Measurements from ENCODE around the gene SLC16A12. TPM values are rescaled to one million over a fixed set of nuclear protein-coding genes. Genes with fewer than 3 reads are reported as not detected.

The SLC16A12 gene
- total and polyA plus RNA-seq, 4 donors = 0.21 to 6.7 (median 0.54) TPM

GRCh38 chr10:89490596-89491335 lies 44.6 kb downstream of the SLC16A12 start:
- no peak overlapping the region for H3K4me3 ChIP-seq (ENCODE audit: low read length in 2 of 2)
- no peak for ATAC-seq (ENCODE audit: low FRiP score)
- WGBS, 2 donors = 93 to 95% methylated on average over 4 of the region's 4 CpGs
- intact Hi-C loops (cut with DNase I) = no loop called here
- no peaks in the 10 kb centered on the region for H3K27me3 ChIP-seq (ENCODE audit: control insufficient read depth in 1 of 2, insufficient read depth in 2 of 2, low read length in 1 of 2)
- H3K4me1 ChIP-seq (ENCODE audit: control insufficient read depth in 1 of 2, insufficient read depth in 2 of 2, low read length in 2 of 2) = no peaks in the 10 kb centered on the region
- DNase-seq = no peak
- no peak overlapping the region for H3K27ac ChIP-seq (ENCODE audit: low read depth in 1 of 2, low read length in 2 of 2)
- H3K36me3 ChIP-seq (ENCODE audit: control insufficient read depth in 1 of 2, insufficient read depth in 2 of 2, low read length in 1 of 2) = no peaks in the 10 kb centered on the region
- no peaks in the 10 kb centered on the region for H3K9me3 ChIP-seq (ENCODE audit: control insufficient read depth, low read length)

- Histone ChIP-seq H3K27me3 (ENCODE audit: control insufficient read depth in 1 of 2, insufficient read depth in 2 of 2, low read length in 1 of 2) (no peaks in the 10 kb centered on the region), H3K36me3 (ENCODE audit: control insufficient read depth in 1 of 2, insufficient read depth in 2 of 2, low read length in 1 of 2) (no peaks in the 10 kb centered on the region), H3K4me1 (ENCODE audit: control insufficient read depth in 1 of 2, insufficient read depth in 2 of 2, low read length in 2 of 2) (peaks cover 0 to 8% of the 10 kb centered on the region in 2 donors), H3K9me3 (ENCODE audit: control insufficient read depth, low read length) (no peaks in the 10 kb centered on the region), H3K4me3 (ENCODE audit: low read length in 2 of 2) (no peak overlapping the region), H3K27ac (ENCODE audit: low read depth in 1 of 2, low read length in 2 of 2) (peak overlapping the region in 1 of 2 donors; percentile 28)
- no peak for DNase-seq
- 97% methylated on average over 3 of the region's 3 CpGs for WGBS, 2 donors
- no peak for ATAC-seq (ENCODE audit: low FRiP score)
- intact Hi-C loops (cut with DNase I) = loop anchor here in 1 of 2 donors (5.0 kb wide), 1 partner anchor 35 kb away; no protein-coding TSS in a partner anchor
Observed at GRCh38 chr10:89482256-89482655, 53.1 kb downstream of the SLC16A12 start.

GRCh38 chr10:89481662-89482061 lies 53.7 kb downstream of the SLC16A12 start:
- Histone ChIP-seq H3K4me3 (ENCODE audit: low read length in 2 of 2) (no peak overlapping the region), H3K27ac (ENCODE audit: low read depth in 1 of 2, low read length in 2 of 2) (no peak overlapping the region), H3K36me3 (ENCODE audit: control insufficient read depth in 1 of 2, insufficient read depth in 2 of 2, low read length in 1 of 2) (no peaks in the 10 kb centered on the region), H3K27me3 (ENCODE audit: control insufficient read depth in 1 of 2, insufficient read depth in 2 of 2, low read length in 1 of 2) (no peaks in the 10 kb centered on the region), H3K9me3 (ENCODE audit: control insufficient read depth, low read length) (no peaks in the 10 kb centered on the region), H3K4me1 (ENCODE audit: control insufficient read depth in 1 of 2, insufficient read depth in 2 of 2, low read length in 2 of 2) (peaks cover 0 to 8% of the 10 kb centered on the region in 2 donors)
- WGBS, 2 donors = 14 to 15% methylated on average over 3 of the region's 3 CpGs
- intact Hi-C loops (cut with DNase I) = loop anchor here in 1 of 2 donors (5.0 kb wide), 1 partner anchor 36 kb away; no protein-coding TSS in a partner anchor
- peak; percentile 74 for ATAC-seq (ENCODE audit: low FRiP score)
- no peak for DNase-seq

- H3K4me1 ChIP-seq (ENCODE audit: control insufficient read depth in 1 of 2, insufficient read depth in 2 of 2, low read length in 2 of 2) = peaks cover 0 to 8% of the 10 kb centered on the region in 2 donors
- no peak overlapping the region for H3K27ac ChIP-seq (ENCODE audit: low read depth in 1 of 2, low read length in 2 of 2)
- ATAC-seq (ENCODE audit: low FRiP score) = no peak
Observed at GRCh38 chr10:89479771-89480446, 55.5 kb downstream of the SLC16A12 start.

GRCh38 chr10:89478739-89479654 lies 56.4 kb downstream of the SLC16A12 start:
- no peak overlapping the region for H3K4me3 ChIP-seq (ENCODE audit: low read length in 2 of 2)
- ATAC-seq (ENCODE audit: low FRiP score) = peak; percentile 59
- H3K9me3 ChIP-seq (ENCODE audit: control insufficient read depth, low read length) = no peaks in the 10 kb centered on the region
- no peaks in the 10 kb centered on the region for H3K36me3 ChIP-seq (ENCODE audit: control insufficient read depth in 1 of 2, insufficient read depth in 2 of 2, low read length in 1 of 2)
- no peak for DNase-seq
- 42 to 45% methylated on average over 5 of the region's 5 CpGs for WGBS, 2 donors
- no peaks in the 10 kb centered on the region for H3K27me3 ChIP-seq (ENCODE audit: control insufficient read depth in 1 of 2, insufficient read depth in 2 of 2, low read length in 1 of 2)
- peaks cover 0 to 8% of the 10 kb centered on the region in 2 donors for H3K4me1 ChIP-seq (ENCODE audit: control insufficient read depth in 1 of 2, insufficient read depth in 2 of 2, low read length in 2 of 2)
- intact Hi-C loops (cut with DNase I) = no loop called here
- peak overlapping the region in 1 of 2 donors; percentile 1 for H3K27ac ChIP-seq (ENCODE audit: low read depth in 1 of 2, low read length in 2 of 2)

More at GRCh38 chr10:89479771-89480446, 55.5 kb downstream of the SLC16A12 start:
- intact Hi-C loops (cut with DNase I) = loop anchor here in 1 of 2 donors (5.0 kb wide), 1 partner anchor 37 kb away; no protein-coding TSS in a partner anchor
- Histone ChIP-seq H3K36me3 (ENCODE audit: control insufficient read depth in 1 of 2, insufficient read depth in 2 of 2, low read length in 1 of 2) (no peaks in the 10 kb centered on the region), H3K4me3 (ENCODE audit: low read length in 2 of 2) (no peak overlapping the region), H3K27me3 (ENCODE audit: control insufficient read depth in 1 of 2, insufficient read depth in 2 of 2, low read length in 1 of 2) (no peaks in the 10 kb centered on the region), H3K9me3 (ENCODE audit: control insufficient read depth, low read length) (no peaks in the 10 kb centered on the region)
- WGBS, 2 donors = 90 to 93% methylated on average over 1 of the region's 1 CpG
- no peak for DNase-seq

DNA sequence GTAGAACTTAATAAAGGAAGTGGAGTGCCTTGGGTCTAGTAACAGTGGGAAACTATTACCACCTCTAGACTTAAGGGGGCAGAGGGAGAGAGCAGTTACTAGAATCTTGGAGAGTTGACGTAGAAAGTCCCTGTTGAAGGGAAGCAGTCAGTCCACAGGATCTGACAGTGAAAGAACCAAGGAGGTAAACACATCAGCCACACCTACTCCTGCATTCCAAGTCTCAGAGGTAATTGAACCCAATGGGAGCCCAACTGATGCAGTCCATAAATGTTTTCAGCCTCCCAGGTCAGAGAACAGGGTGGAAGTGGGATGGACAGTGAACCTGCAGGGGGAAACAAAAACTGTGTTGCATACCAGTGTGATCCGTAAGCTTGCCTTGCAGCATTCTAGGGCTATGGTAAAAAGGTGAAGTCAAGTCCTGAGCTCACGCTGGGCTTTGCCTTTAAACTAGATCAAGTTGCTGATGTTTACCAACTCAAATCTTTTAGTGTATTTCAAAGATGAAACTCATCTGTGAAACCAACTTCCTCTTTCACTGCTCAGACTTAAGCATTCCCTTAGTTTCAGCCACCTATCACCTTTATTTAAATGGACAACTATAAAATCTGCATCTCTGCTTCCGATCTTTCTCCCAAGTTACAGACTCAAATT lies 57.2 kb downstream of the SLC16A12 start:
- Histone ChIP-seq H3K4me1 (ENCODE audit: control insufficient read depth in 1 of 2, insufficient read depth in 2 of 2, low read length in 2 of 2) (peaks cover 0 to 8% of the 10 kb centered on the region in 2 donors), H3K4me3 (ENCODE audit: low read length in 2 of 2) (no peak overlapping the region), H3K27ac (ENCODE audit: low read depth in 1 of 2, low read length in 2 of 2) (no peak overlapping the region), H3K27me3 (ENCODE audit: control insufficient read depth in 1 of 2, insufficient read depth in 2 of 2, low read length in 1 of 2) (no peaks in the 10 kb centered on the region), H3K36me3 (ENCODE audit: control insufficient read depth in 1 of 2, insufficient read depth in 2 of 2, low read length in 1 of 2) (no peaks in the 10 kb centered on the region), H3K9me3 (ENCODE audit: control insufficient read depth, low read length) (no peaks in the 10 kb centered on the region)
- WGBS, 2 donors = 51 to 63% methylated on average over 4 of the region's 4 CpGs
- intact Hi-C loops (cut with DNase I) = no loop called here
- ATAC-seq (ENCODE audit: low FRiP score) (no peak), DNase-seq (no peak)

DNA sequence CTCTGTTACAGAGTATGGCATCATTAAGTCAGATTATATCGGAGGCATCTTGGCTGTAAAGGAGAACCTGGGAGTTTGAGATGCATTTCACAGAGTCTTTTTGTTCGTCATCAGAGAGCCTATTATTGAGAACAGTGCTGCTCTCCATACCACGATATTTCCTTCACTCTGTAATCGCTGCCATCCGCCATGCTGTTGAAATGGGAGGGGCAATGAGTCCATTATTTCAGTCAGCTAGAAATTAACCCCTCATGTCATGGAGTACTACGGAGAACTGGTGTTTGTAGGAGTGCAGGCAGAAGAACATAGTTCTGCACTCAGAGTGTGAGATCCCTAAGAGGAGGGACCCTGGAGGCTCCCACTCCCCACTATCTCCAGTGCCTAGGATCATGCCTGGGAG lies 59.2 kb downstream of the SLC16A12 start:
- Histone ChIP-seq H3K9me3 (ENCODE audit: control insufficient read depth, low read length) (no peaks in the 10 kb centered on the region), H3K4me3 (ENCODE audit: low read length in 2 of 2) (no peak overlapping the region), H3K4me1 (ENCODE audit: control insufficient read depth in 1 of 2, insufficient read depth in 2 of 2, low read length in 2 of 2) (peaks cover 0 to 8% of the 10 kb centered on the region in 2 donors), H3K36me3 (ENCODE audit: control insufficient read depth in 1 of 2, insufficient read depth in 2 of 2, low read length in 1 of 2) (no peaks in the 10 kb centered on the region), H3K27ac (ENCODE audit: low read depth in 1 of 2, low read length in 2 of 2) (peak overlapping the region in 1 of 2 donors; percentile 47), H3K27me3 (ENCODE audit: control insufficient read depth in 1 of 2, insufficient read depth in 2 of 2, low read length in 1 of 2) (no peaks in the 10 kb centered on the region)
- 44 to 54% methylated on average over 6 of the region's 6 CpGs for WGBS, 2 donors
- intact Hi-C loops (cut with DNase I) = no loop called here
- DNase-seq (no peak), ATAC-seq (ENCODE audit: low FRiP score) (no peak)

DNA sequence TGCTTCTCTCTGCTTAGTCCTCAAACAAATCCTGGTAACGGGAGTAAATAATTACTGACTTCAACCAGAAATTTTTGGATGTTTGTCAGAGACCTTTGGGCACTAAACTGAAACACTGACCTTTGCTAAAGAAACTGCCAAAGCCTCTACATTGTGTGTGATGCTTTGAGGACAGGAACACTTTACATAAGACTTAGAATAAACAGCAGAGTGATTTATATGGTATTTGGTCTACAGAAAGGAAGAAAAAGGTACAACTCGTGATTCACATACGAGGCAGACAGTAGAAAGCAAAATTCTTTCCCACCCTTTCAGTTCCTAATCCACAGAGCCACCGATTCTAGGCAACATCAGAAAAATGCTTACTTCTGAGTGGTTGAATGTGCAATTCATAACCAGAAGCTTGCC lies 59.8 kb downstream of the SLC16A12 start:
- H3K9me3 ChIP-seq (ENCODE audit: control insufficient read depth, low read length) = no peaks in the 10 kb centered on the region
- WGBS, 2 donors = 9 to 16% methylated on average over 4 of the region's 4 CpGs
- DNase-seq = no peak
- peaks cover 0 to 8% of the 10 kb centered on the region in 2 donors for H3K4me1 ChIP-seq (ENCODE audit: control insufficient read depth in 1 of 2, insufficient read depth in 2 of 2, low read length in 2 of 2)
- no peaks in the 10 kb centered on the region for H3K36me3 ChIP-seq (ENCODE audit: control insufficient read depth in 1 of 2, insufficient read depth in 2 of 2, low read length in 1 of 2)
- H3K27ac ChIP-seq (ENCODE audit: low read depth in 1 of 2, low read length in 2 of 2) = no peak overlapping the region
- no peaks in the 10 kb centered on the region for H3K27me3 ChIP-seq (ENCODE audit: control insufficient read depth in 1 of 2, insufficient read depth in 2 of 2, low read length in 1 of 2)
- intact Hi-C loops (cut with DNase I) = no loop called here
- no peak for ATAC-seq (ENCODE audit: low FRiP score)
- no peak overlapping the region for H3K4me3 ChIP-seq (ENCODE audit: low read length in 2 of 2)
